ENCODE data around the gene LRAT. TPM values are rescaled to one million over a fixed set of nuclear protein-coding genes. Genes with fewer than 3 reads are reported as not detected.
A peak's percentile ranks its signal among the peaks of the same experiment; 100 is the strongest.

LRAT gene
- total RNA-seq, 1 experiment from 2014 or later: 20.4 TPM

- H3K4ac ChIP-seq (ENCODE audit: low read depth, low read length): no peak overlapping the region
- H4K8ac ChIP-seq (replicated peaks; ENCODE audit: insufficient read length, low read depth, low read length): no peak overlapping the region
- H2BK15ac ChIP-seq (ENCODE audit: low read depth, low read length): no peak overlapping the region
- no peaks in the 10 kb centered on the region for H3K9me3 ChIP-seq (ENCODE audit: control insufficient read depth, low read depth, low read length)
- DNase-seq: no peak
- no peak overlapping the region for H3K56ac ChIP-seq (ENCODE audit: insufficient read length, low read depth, low read length)
- no peak overlapping the region for H2AFZ ChIP-seq (ENCODE audit: low read length)
- Mint-ChIP-seq H3K27me3 (ENCODE audit: low read depth) (peaks cover 6% of the 10 kb centered on the region), H3K4me1 (peaks cover 29 to 33% of the 10 kb centered on the region in 2 experiments), H3K9me3 (no peaks in the 10 kb centered on the region), H3K4me3 (no peak overlapping the region; a peak in 1 of 5 replicates), H3K36me3 (ENCODE audit: insufficient read depth in 1 of 3, low read depth in 3 of 3) (no peaks in the 10 kb centered on the region), H3K27ac (peak overlapping the region in 1 of 3 experiments; percentile 24; a peak in 1 of 7 replicates)
- no peak overlapping the region for H3K4me2 ChIP-seq (ENCODE audit: insufficient read depth, insufficient read length, low read length)
- no peaks in the 10 kb centered on the region for H3K23me2 ChIP-seq (ENCODE audit: insufficient read length, low read depth, low read length, poor library complexity, severe bottlenecking)
- H3K14ac ChIP-seq (ENCODE audit: insufficient read depth, low read length): no peak overlapping the region
- no peak overlapping the region for H3K27ac ChIP-seq (ENCODE audit: insufficient read length, low read depth, low read length)
- no peak overlapping the region for H3K9ac ChIP-seq (ENCODE audit: extremely low read depth, insufficient read length, low read length)
- H3K4me1 ChIP-seq (ENCODE audit: insufficient read depth, low read length): peaks cover 3% of the 10 kb centered on the region; the same call in 1 of the 2 replicates
- no peak overlapping the region for H2AK5ac ChIP-seq (ENCODE audit: insufficient read length, low read length)
- no peak for TF ChIP-seq CTCF (conservative IDR thresholded peaks at IDR 0.05)
- no peak overlapping the region for H2BK120ac ChIP-seq (ENCODE audit: low read depth, low read length, poor library complexity, severe bottlenecking)
- H2BK20ac ChIP-seq (ENCODE audit: low read depth, low read length, poor library complexity, severe bottlenecking): no peak overlapping the region
- no CpG with 5 or more reads among the region's 2 CpGs for WGBS (ENCODE audit: extremely low coverage, insufficient read length, low lambda C conversion rate)
- H3K27me3 ChIP-seq (ENCODE audit: insufficient read depth, low read length): no peaks in the 10 kb centered on the region; the same call in 1 of the 2 replicates
- no peak overlapping the region for H2BK12ac ChIP-seq (ENCODE audit: insufficient read length, low read depth, low read length)
- no peak overlapping the region for H4K5ac ChIP-seq (ENCODE audit: insufficient read length, low read depth, low read length)
- H4K91ac ChIP-seq (ENCODE audit: insufficient read length, low read depth, low read length): no peak overlapping the region
- H4K20me1 ChIP-seq (ENCODE audit: control insufficient read depth, insufficient read depth, insufficient read length): no peaks in the 10 kb centered on the region
- H3K23ac ChIP-seq (ENCODE audit: insufficient read length, low read depth, low read length): no peak overlapping the region
- no peak overlapping the region for H2BK5ac ChIP-seq (ENCODE audit: insufficient read length, low read length)
- no peaks in the 10 kb centered on the region for H3K79me1 ChIP-seq (ENCODE audit: insufficient read depth, low read depth, low read length, poor library complexity, severe bottlenecking)
- no peak overlapping the region for H3K18ac ChIP-seq (ENCODE audit: insufficient read length, low read depth, low read length)
- no peaks in the 10 kb centered on the region for H3K79me2 ChIP-seq (ENCODE audit: insufficient read depth, low read length)
- H3T11ph ChIP-seq (ENCODE audit: low read length): no peak overlapping the region
Measured at GRCh38 chr4:154720123-154720522, 23.7 kb upstream of the LRAT start.
